Gastroesophageal sphincter (tissue), 3 donors: ENCODE data around the gene AKAP11.

Source experiments
- POLR2A ChIP-seq, 2 donors: fragments of 450-650 bp; IDR thresholded peaks; one replicate each; pipeline ENCODE4 v1.6.1; 2017; ENCODE audit warnings: antibody characterized with exemption in 2 of 2, mild to moderate bottlenecking in 2 of 2, moderate library complexity in 1 of 2
- POLR2AphosphoS5 ChIP-seq: sonication (generic); formaldehyde crosslinking; IDR thresholded peaks from one replicate; pipeline ENCODE4 v1.6.1; 2017; ENCODE audit warnings: antibody characterized with exemption
- TF ChIP-seq, protein P1 (sequence below), 4 experiments: fragments of 200-600 bp in 2 of 4; fragments of 450-650 bp in 2 of 4; sonication (generic) in 1 of 4; IDR thresholded peaks; one replicate each; pipeline ENCODE4 v1.5.1; 2017 to 2019; ENCODE audit warnings: antibody characterized with exemption in 4 of 4, mild to moderate bottlenecking in 2 of 4, moderate library complexity in 2 of 4

- TF ChIP-seq, protein P1, sequence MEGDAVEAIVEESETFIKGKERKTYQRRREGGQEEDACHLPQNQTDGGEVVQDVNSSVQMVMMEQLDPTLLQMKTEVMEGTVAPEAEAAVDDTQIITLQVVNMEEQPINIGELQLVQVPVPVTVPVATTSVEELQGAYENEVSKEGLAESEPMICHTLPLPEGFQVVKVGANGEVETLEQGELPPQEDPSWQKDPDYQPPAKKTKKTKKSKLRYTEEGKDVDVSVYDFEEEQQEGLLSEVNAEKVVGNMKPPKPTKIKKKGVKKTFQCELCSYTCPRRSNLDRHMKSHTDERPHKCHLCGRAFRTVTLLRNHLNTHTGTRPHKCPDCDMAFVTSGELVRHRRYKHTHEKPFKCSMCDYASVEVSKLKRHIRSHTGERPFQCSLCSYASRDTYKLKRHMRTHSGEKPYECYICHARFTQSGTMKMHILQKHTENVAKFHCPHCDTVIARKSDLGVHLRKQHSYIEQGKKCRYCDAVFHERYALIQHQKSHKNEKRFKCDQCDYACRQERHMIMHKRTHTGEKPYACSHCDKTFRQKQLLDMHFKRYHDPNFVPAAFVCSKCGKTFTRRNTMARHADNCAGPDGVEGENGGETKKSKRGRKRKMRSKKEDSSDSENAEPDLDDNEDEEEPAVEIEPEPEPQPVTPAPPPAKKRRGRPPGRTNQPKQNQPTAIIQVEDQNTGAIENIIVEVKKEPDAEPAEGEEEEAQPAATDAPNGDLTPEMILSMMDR (IDR thresholded peaks at IDR 0.05), result no peak
- no peak for TF ChIP-seq POLR2A (IDR thresholded peaks at IDR 0.05)
- no peak for TF ChIP-seq POLR2AphosphoS5
Measured at GRCh38 chr13:42355092-42355485, 83.1 kb downstream of the AKAP11 start.
